ENCODE results near the gene OR10A4. TPM values are rescaled to one million over a fixed set of nuclear protein-coding genes. Genes with fewer than 3 reads are reported as not detected.

The OR10A4 gene
- total and polyA plus RNA-seq, 2 donors (not counting 3 experiments of a cell fraction or from before 2014, with no cell fraction given) = not detected

DNA sequence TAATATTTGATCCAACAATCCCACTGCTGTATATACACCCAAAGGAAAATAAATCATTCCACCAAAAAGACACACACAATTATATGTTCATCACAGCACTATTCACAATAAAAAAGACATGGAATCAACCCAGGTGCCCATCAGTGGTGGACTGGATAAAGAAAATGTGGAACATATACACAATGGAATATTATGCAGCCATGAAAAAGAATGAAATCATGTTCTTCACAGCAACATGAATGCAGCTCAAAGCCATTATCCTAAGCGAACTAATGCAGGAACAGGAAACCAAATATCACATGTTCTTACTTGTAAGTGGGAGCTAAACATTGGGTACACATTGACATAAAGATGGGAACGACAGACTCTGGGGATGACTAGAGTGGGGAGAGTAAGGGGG lies 43.3 kb downstream of the OR10A4 start:
- no peaks in the 10 kb centered on the region for H4K20me1 ChIP-seq (replicated peaks; ENCODE audit: control insufficient read depth, extremely low read depth, insufficient read depth, low read length)
- TF ChIP-seq GATA2 (IDR thresholded peaks at IDR 0.05; ENCODE audit: insufficient read depth, insufficient read length, low read depth, low read length) (no peak), MYC (IDR thresholded peaks at IDR 0.05; ENCODE audit: low read depth, low read length) (no peak), FOS (IDR thresholded peaks at IDR 0.05; ENCODE audit: borderline replicate concordance, insufficient read depth, low read length) (no peak), EZH2 (IDR thresholded peaks at IDR 0.05; ENCODE audit: borderline replicate concordance, low read depth, low read length, severe bottlenecking) (no peak), POLR2A (IDR thresholded peaks at IDR 0.05; ENCODE audit: low read depth, low read length) (no peak), JUN (IDR thresholded peaks at IDR 0.05; ENCODE audit: borderline replicate concordance, insufficient read depth, insufficient read length, low read depth) (no peak), POLR2AphosphoS5 (IDR thresholded peaks at IDR 0.05; ENCODE audit: insufficient read depth, low read depth, low read length) (no peak)
- TF ChIP-seq, protein P1, sequence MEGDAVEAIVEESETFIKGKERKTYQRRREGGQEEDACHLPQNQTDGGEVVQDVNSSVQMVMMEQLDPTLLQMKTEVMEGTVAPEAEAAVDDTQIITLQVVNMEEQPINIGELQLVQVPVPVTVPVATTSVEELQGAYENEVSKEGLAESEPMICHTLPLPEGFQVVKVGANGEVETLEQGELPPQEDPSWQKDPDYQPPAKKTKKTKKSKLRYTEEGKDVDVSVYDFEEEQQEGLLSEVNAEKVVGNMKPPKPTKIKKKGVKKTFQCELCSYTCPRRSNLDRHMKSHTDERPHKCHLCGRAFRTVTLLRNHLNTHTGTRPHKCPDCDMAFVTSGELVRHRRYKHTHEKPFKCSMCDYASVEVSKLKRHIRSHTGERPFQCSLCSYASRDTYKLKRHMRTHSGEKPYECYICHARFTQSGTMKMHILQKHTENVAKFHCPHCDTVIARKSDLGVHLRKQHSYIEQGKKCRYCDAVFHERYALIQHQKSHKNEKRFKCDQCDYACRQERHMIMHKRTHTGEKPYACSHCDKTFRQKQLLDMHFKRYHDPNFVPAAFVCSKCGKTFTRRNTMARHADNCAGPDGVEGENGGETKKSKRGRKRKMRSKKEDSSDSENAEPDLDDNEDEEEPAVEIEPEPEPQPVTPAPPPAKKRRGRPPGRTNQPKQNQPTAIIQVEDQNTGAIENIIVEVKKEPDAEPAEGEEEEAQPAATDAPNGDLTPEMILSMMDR (IDR thresholded peaks at IDR 0.05; ENCODE audit: extremely low read depth in 1 of 2, insufficient read depth in 1 of 2, low read depth in 1 of 2, low read length in 2 of 2) = no peak
- TF ChIP-seq, protein P2, sequence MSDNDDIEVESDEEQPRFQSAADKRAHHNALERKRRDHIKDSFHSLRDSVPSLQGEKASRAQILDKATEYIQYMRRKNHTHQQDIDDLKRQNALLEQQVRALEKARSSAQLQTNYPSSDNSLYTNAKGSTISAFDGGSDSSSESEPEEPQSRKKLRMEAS (IDR thresholded peaks at IDR 0.05; ENCODE audit: insufficient read depth, insufficient read length) = no peak
- ChIA-PET CTCF (no interaction called here), POLR2A (no interaction called here)
- H3K4me1 ChIP-seq (ENCODE audit: control insufficient read depth, extremely low read depth, insufficient read depth, low read length) = no peaks in the 10 kb centered on the region
- no peak overlapping the region for H3K4me3 ChIP-seq (replicated peaks in 1 of 3; ENCODE audit: insufficient read depth in 1 of 3, low read depth in 1 of 3, low read length in 3 of 3)
- dilution Hi-C loops (cut with MboI; ENCODE audit: extremely low pct_ligation_motif_present, low sequenced_read_pairs) (no loop called here), intact Hi-C loops (cut with micrococcal nuclease) (no loop called here)
- no peaks in the 10 kb centered on the region for H3K9me3 ChIP-seq (replicated peaks; ENCODE audit: control insufficient read depth, insufficient read depth, low read length)
- DNase-seq (ENCODE audit: low read depth, low spot score) = no peak
- H2AFZ ChIP-seq (ENCODE audit: low read depth, low read length) = no peak overlapping the region
- BruUV-seq (replicated peaks) = no TSS peak
- no peak overlapping the region for H3K9ac ChIP-seq (replicated peaks; ENCODE audit: extremely low read depth, insufficient read depth, low read length)
- no peaks in the 10 kb centered on the region for H3K36me3 ChIP-seq (ENCODE audit: control insufficient read depth in 2 of 2, extremely low read depth in 1 of 2, insufficient read depth in 2 of 2, low read length in 2 of 2)
- no peaks in the 10 kb centered on the region for H3K9me1 ChIP-seq (replicated peaks; ENCODE audit: control insufficient read depth, extremely low read depth, insufficient read depth, low read length)
- H3K27me3 ChIP-seq (ENCODE audit: control insufficient read depth in 2 of 2, insufficient read depth in 2 of 2, low read length in 2 of 2) = no peaks in the 10 kb centered on the region
- H3K27ac ChIP-seq (ENCODE audit: insufficient read depth, low read depth, low read length) = no peak overlapping the region
- no peak for FAIRE-seq
- no peaks in the 10 kb centered on the region for H3K79me2 ChIP-seq (ENCODE audit: control insufficient read depth, insufficient read depth, low read length)
- H3K4me2 ChIP-seq (ENCODE audit: insufficient read depth, low read length) = no peak overlapping the region
